Psoas muscle (tissue), 8 donors: Measurements from ENCODE around the gene OPRL1. TPM values are rescaled to one million over a fixed set of nuclear protein-coding genes. Genes with fewer than 3 reads are reported as not detected.

ENCODE experiments used
- ATAC-seq, 4 donors: fragments of 200-7000 bp; cut with Tn5 transposase; one replicate each; pipeline ENCODE4 v1.9.1; 2020; ENCODE audit warnings: moderate library complexity in 3 of 4, mild to moderate bottlenecking in 2 of 4
- DNase-seq, 2 donors: peaks; one replicate each; pipeline ENCODE4 v3.0.0-alpha.2; 2020
- H3K27ac ChIP-seq: fragments of 200-600 bp; one replicate; pipeline ENCODE4 v1.8.0; 2022
- H3K27me3 ChIP-seq, 3 donors: fragments of 200-600 bp in 1 of 3; one replicate each; pipeline versions ENCODE4 v1.6.1 to v1.8.0; 2013 to 2022; ENCODE audit warnings: low read length in 2 of 3, mild to moderate bottlenecking in 2 of 3, moderate library complexity in 1 of 3; ENCODE audit not compliant: insufficient read depth in 3 of 3
- H3K36me3 ChIP-seq, 2 donors: fragments of 200-600 bp in 1 of 2; one replicate each; pipeline versions ENCODE4 v1.6.1 to v1.8.0; 2013 to 2022; ENCODE audit warnings: low read depth in 1 of 2, mild to moderate bottlenecking in 1 of 2, moderate library complexity in 1 of 2; ENCODE audit not compliant: insufficient read depth in 1 of 2
- H3K4me1 ChIP-seq: fragments of 200-600 bp; one replicate; pipeline ENCODE4 v1.8.0; 2022
- H3K4me3 ChIP-seq: fragments of 200-600 bp; one replicate; pipeline ENCODE4 v1.8.0; 2022; ENCODE audit warnings: mild to moderate bottlenecking
- H3K9me3 ChIP-seq: fragments of 200-600 bp; one replicate; pipeline ENCODE4 v1.8.0; 2022
- WGBS, 3 donors: extraction: QIAGEN DNeasy Blood & Tissue Kit; methylation state at CpG; one replicate each; pipeline versions ENCODE4 v1.1.6 to v1.1.7; 2013; 5-methylcytosine and 5-hydroxymethylcytosine counted together
- intact Hi-C, 2 donors: fragments of 100-400 bp; cut with DNase I; formaldehyde crosslinking; loops; one replicate each; pipeline versions ENCODE4 v1.11.0 to v1.14.2; 2022
- polyA plus RNA-seq, 3 donors: library from polyadenylated mRNA; stranded (reverse); fragments of 200-250 nt; gene quantifications; one replicate each; pipeline ENCODE4 v1.2.3, GENCODE V29; 2013
- total RNA-seq, 4 donors: library from RNA; stranded (reverse); fragmentation: NEBNext Ultra II Directional in 2 of 4; extraction: Animal tissue kit (Norgen Biotek cat#: 25700) in 2 of 4; gene quantifications; one replicate each; pipeline versions ENCODE4 v1.2.1 to v1.2.4, GENCODE V29; 2021 to 2023
- TF ChIP-seq, protein P1 (sequence below): fragments of 200-600 bp; IDR thresholded peaks from one replicate; pipeline ENCODE4 v1.8.0; 2022; ENCODE audit warnings: antibody characterized with exemption
- donor health status: healthy with polysubstance abuse.
- donor health status: DM: no; HTN: no; CAD: no; lungs with moderate emphysema.
- donor health status: Bipolar disorder and iron deficiency.
- donor health status: healthy.
- donor health status: DM: yes; HTN: yes; CAD: no.
- donor health status: DM: no; HTN: no; CAD: no.
- donor health status: DM: no; HTN: no; CAD: no.
- donor health status: DM: yes; HTN: yes; CAD: no.

Gene OPRL1
- total and polyA plus RNA-seq, 7 donors = 0.03 to 0.94 (median 0.17) TPM

DNA sequence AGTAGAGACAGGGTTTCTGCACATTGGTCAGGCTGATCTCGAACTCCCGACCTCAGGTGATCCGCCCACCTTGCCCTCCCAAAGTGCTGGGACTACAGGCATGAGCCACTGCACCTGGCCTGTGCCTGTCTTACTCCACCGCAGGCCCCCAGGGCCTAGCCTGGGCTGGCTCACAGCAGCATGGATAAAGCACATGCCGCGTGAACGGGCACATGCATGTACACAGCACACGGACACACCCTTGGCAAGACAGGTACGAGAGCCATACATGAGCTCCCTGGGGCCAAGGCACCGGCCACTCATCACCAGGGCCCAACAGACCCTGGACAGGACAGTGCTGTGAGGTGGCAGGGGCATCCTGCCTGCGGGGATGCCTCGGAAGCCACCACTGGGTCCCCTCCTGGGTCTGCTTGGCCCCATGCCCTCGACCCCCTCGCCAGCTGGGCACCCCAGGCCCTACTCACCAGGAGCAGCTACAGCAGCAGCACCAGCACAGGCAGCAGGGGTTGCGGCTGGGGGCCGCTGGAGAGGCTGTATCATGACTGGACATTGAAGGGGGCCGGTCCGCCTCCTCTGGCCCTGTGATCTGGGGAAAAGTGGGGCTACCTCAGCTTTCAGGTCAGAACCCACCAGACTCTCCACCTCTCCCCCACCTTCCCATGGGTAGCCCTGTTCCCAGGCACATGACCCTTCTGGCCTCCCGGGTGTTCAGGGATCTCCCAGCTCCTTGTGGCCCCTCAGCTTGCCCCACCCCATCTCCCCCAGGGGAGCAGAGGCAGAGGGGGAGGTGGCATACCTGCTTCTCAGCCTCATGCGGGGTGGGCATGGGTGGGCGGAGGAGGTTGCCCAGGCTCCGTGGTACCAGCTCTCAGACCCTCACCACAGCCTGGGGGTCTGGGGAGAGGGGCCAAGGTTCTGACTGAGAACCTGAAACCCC, 3.6 kb upstream of the OPRL1 start:
- TF ChIP-seq, protein P1, sequence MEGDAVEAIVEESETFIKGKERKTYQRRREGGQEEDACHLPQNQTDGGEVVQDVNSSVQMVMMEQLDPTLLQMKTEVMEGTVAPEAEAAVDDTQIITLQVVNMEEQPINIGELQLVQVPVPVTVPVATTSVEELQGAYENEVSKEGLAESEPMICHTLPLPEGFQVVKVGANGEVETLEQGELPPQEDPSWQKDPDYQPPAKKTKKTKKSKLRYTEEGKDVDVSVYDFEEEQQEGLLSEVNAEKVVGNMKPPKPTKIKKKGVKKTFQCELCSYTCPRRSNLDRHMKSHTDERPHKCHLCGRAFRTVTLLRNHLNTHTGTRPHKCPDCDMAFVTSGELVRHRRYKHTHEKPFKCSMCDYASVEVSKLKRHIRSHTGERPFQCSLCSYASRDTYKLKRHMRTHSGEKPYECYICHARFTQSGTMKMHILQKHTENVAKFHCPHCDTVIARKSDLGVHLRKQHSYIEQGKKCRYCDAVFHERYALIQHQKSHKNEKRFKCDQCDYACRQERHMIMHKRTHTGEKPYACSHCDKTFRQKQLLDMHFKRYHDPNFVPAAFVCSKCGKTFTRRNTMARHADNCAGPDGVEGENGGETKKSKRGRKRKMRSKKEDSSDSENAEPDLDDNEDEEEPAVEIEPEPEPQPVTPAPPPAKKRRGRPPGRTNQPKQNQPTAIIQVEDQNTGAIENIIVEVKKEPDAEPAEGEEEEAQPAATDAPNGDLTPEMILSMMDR = no peak
- H3K4me1 ChIP-seq = peaks cover 10% of the 10 kb centered on the region
- peak overlapping the region; percentile 76 for H3K4me3 ChIP-seq
- ATAC-seq (no peak), DNase-seq (no peak)
- peaks cover 0 to 10% of the 10 kb centered on the region in 2 donors for H3K36me3 ChIP-seq
- peaks cover 0 to 2% (median 0%) of the 10 kb centered on the region in 3 donors for H3K27me3 ChIP-seq
- no peaks in the 10 kb centered on the region for H3K9me3 ChIP-seq
- no peak overlapping the region for H3K27ac ChIP-seq
- WGBS, 3 donors = 91 to 95% (median 93%) methylated on average over 19 to 22 of the region's 22 CpGs
- intact Hi-C loops = no loop called here

DNA sequence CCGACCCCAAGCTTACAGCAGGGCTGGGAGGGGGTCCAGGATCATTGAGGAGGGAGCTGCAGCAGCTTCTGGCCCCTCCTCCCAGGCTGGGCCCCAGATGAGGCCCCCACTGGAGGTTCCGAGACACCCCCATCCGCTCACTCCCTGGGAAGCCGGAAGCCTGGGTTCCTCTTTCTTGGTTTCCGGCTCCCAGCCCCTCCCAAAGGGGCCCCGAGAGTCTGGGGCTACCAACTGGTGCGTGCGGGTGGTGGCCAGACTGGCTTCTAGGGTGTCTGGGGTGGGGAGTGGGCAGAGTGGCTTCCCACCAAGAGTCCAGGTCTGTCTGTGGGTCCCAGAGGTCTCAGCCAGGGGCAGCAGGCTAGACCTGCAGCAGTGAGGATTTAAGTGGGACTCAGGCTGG, 2.8 kb upstream of the OPRL1 start:
- Histone ChIP-seq H3K4me1 (peaks cover 10% of the 10 kb centered on the region), H3K27ac (no peak overlapping the region), H3K9me3 (no peaks in the 10 kb centered on the region), H3K4me3 (peak overlapping the region; percentile 76), H3K36me3 (peaks cover 0 to 10% of the 10 kb centered on the region in 2 donors), H3K27me3 (peaks cover 0 to 2% (median 0%) of the 10 kb centered on the region in 3 donors)
- 88 to 93% (median 89%) methylated on average over 8 of the region's 8 CpGs for WGBS, 3 donors
- TF ChIP-seq, protein P1 = no peak
- ATAC-seq (no peak), DNase-seq (no peak)
- intact Hi-C loops = no loop called here

DNA sequence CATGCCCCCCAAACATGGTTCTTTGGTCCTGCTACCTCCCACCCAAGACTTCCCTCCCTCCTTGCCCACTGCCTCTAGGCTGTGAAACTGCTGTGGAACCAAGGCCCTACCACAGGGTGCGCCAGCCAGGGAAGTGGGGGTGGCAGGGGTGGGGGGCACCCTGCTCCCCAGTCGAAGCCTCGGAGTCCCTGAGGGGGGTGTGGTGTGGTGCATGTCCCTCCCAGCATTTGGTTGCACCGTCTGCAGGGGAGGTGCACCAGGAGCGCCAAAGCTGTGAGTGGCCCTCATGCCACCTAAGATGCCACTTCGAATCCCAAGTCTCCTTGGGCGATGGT, 2.4 kb upstream of the OPRL1 start:
- WGBS, 3 donors = 79 to 90% (median 84%) methylated on average over 6 to 7 of the region's 7 CpGs
- ATAC-seq (no peak), DNase-seq (no peak)
- H3K27me3 ChIP-seq = peaks cover 0 to 4% (median 2%) of the 10 kb centered on the region in 3 donors
- TF ChIP-seq, protein P1 = no peak
- H3K4me1 ChIP-seq = peaks cover 10% of the 10 kb centered on the region
- no peaks in the 10 kb centered on the region for H3K9me3 ChIP-seq
- H3K36me3 ChIP-seq = peaks cover 0 to 10% of the 10 kb centered on the region in 2 donors
- intact Hi-C loops = no loop called here
- no peak overlapping the region for H3K27ac ChIP-seq
- H3K4me3 ChIP-seq = peak overlapping the region; percentile 76

DNA sequence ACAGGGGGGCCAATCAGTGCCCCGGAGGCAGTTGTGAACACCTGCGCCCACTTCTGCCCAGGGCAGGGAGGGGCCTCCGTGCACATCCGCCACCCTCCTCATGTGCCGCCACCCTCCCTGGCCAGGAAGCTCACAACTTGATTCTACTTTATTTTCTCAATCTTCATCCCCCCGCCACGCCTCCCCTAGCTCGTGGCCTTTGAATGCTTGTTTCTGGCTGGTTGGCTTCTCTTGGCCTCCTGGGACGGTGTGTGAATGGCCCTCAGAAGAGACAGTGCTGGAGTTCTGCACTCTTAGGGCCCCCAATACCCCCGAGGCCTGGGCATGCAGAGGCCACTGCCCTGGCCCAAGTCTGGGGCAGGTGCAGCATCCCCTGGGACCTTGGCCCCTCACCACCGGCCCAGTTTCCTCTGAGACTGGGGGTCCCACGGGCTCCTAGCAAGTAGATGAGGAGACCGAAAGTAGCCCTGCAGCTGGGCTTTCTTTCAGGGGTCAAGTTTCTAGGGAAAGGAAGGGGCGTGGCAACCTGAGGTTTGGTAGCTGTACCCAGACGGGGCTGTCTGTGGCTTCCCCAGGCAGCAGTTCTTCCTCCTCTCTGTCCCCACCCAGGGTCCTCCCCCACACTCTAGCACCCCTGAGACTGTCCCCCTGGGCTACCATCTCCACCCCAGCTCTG, 1.9 kb upstream of the OPRL1 start:
- Histone ChIP-seq H3K36me3 (peaks cover 0 to 10% of the 10 kb centered on the region in 2 donors), H3K9me3 (no peaks in the 10 kb centered on the region), H3K27me3 (peaks cover 0 to 6% (median 2%) of the 10 kb centered on the region in 3 donors), H3K4me1 (peaks cover 10% of the 10 kb centered on the region), H3K4me3 (peak overlapping the region; percentile 76), H3K27ac (no peak overlapping the region)
- intact Hi-C loops = no loop called here
- DNase-seq = no peak
- ATAC-seq = no peak
- TF ChIP-seq, protein P1 = no peak
- 58 to 71% (median 64%) methylated on average over 15 of the region's 15 CpGs for WGBS, 3 donors
